Lung (tissue), 12 donors: ENCODE measurements around the gene TSEN34. TPM values are rescaled to one million over a fixed set of nuclear protein-coding genes. Genes with fewer than 3 reads are reported as not detected.

ENCODE experiments used
- ATAC-seq: fragments of 200-7000 bp; cut with Tn5 transposase; one replicate; pipeline ENCODE4 v1.9.1; 2020; ENCODE audit warnings: moderate number of reproducible peaks; ENCODE audit not compliant: insufficient read depth, low FRiP score
- DNase-seq, 3 donors: peaks; one replicate each; pipeline ENCODE4 v3.0.0-alpha.2; 2013 to 2017
- H3K27ac ChIP-seq, 2 donors: one replicate each; pipeline ENCODE4 v1.5.1; 2013; ENCODE audit warnings: mild to moderate bottlenecking in 2 of 2, moderate library complexity in 2 of 2, control low read depth in 1 of 2, inconsistent platforms in 1 of 2, low read depth in 1 of 2, low read length in 1 of 2
- H3K27me3 ChIP-seq, 3 donors: one replicate each; pipeline ENCODE4 v1.5.1; 2013; ENCODE audit warnings: low read length in 2 of 3; ENCODE audit not compliant: control insufficient read depth in 3 of 3, insufficient read depth in 3 of 3
- H3K36me3 ChIP-seq, 4 donors: one replicate each; pipeline ENCODE4 v1.5.1; 2013; ENCODE audit warnings: low read length in 4 of 4, mild to moderate bottlenecking in 1 of 4, moderate library complexity in 1 of 4; ENCODE audit not compliant: control insufficient read depth in 4 of 4, insufficient read depth in 4 of 4
- H3K4me1 ChIP-seq, 5 donors: one replicate each; pipeline ENCODE4 v1.5.1; 2013; ENCODE audit warnings: low read length in 5 of 5, mild to moderate bottlenecking in 2 of 5, moderate library complexity in 1 of 5; ENCODE audit not compliant: control insufficient read depth in 5 of 5, insufficient read depth in 5 of 5
- H3K4me3 ChIP-seq: one replicate; pipeline ENCODE4 v1.5.1; 2013; ENCODE audit warnings: mild to moderate bottlenecking, control low read depth, moderate library complexity
- H3K9ac ChIP-seq, 2 donors: one replicate each; pipeline ENCODE4 v1.5.1; 2013; ENCODE audit warnings: low read length in 2 of 2, control low read depth in 1 of 2; ENCODE audit not compliant: insufficient read depth in 1 of 2
- H3K9me3 ChIP-seq, 4 donors: one replicate each; pipeline ENCODE4 v1.5.1; 2013; ENCODE audit warnings: low read length in 3 of 4, mild to moderate bottlenecking in 1 of 4, moderate library complexity in 1 of 4; ENCODE audit not compliant: control insufficient read depth in 4 of 4, insufficient read depth in 3 of 4
- WGBS, 2 donors: extraction: QIAGEN DNeasy Blood & Tissue Kit; methylation state at CpG; one replicate each; pipeline ENCODE4 v1.1.7; 2013; 5-methylcytosine and 5-hydroxymethylcytosine counted together
- polyA plus RNA-seq, 2 donors: library from polyadenylated mRNA; stranded (reverse); fragments of 200-250 nt; gene quantifications; one replicate each; pipeline ENCODE4 v1.2.1, GENCODE V29; 2013
- total RNA-seq, 2 donors: library from RNA; depleted of rRNA in 1 of 2; stranded (reverse); fragments of >200 nt in 1 of 2; gene quantifications; one replicate each; pipeline ENCODE4 v1.2.1, GENCODE V29; 2014 to 2021
- TF ChIP-seq, protein P1 (sequence below): IDR thresholded peaks from 2 replicates; pipeline ENCODE4 v1.5.1; 2012; ENCODE audit warnings: mild to moderate bottlenecking; ENCODE audit errors: control extremely low read depth, extremely low read depth
- donor health status: control.
- donor health status: control.
- donor health status: Bipolar disorder and iron deficiency.
- donor health status: healthy.
- donor health status: DM: yes; HTN: yes; CAD: no.

TSEN34 gene
- total and polyA plus RNA-seq, 4 donors, result 38.0 to 102 (median 55.2) TPM

DNA sequence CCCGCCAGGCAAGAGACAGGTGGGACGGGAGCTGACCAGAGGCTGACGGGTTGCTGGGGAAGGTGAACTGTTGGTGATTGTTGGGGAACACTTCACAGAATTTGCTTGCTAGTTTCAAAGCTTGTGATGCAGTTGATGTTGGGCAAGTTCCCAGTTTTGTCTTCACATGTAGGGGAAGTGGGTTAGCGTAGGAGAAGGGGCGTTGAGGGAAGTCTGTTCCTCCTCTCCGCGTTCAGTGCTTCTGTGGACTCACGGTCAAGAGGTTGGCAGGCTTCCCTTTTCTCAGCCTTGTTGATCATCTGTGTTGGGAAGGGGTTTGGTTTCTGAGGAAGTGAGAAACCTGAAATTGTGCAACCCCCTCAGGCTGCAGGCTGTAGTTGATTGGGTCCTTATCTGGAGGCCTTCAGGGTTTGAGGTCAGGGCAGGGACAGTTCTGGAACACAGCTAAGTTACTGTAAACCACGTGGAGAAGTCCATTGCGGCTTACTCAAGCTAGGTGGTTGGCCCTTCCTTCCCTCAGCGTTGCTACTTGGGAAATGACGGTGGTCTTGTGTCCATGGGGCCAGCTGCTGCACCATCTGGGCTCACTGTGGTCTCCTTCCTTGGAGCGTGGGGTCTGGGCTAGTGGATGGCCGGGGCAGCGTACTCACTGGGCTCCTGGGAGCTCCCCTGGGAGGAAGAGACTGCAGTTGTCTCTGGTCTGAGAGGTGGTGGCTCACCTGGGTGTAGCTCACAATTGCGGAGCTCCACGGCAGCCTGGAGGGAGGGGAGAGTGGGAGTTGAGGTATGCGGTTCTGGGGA, 17.1 kb downstream of the TSEN34 start:
- Histone ChIP-seq H3K4me1 (peaks cover 8 to 46% (median 27%) of the 10 kb centered on the region in 5 donors), H3K27me3 (no peaks in the 10 kb centered on the region), H3K9me3 (no peaks in the 10 kb centered on the region), H3K9ac (peak overlapping the region in 1 of 2 donors; percentile 56), H3K36me3 (peaks cover 22 to 38% (median 29%) of the 10 kb centered on the region in 4 donors), H3K27ac (peak overlapping the region; percentile 39 to 97), H3K4me3 (no peak overlapping the region)
- DNase-seq (peak; percentile 74 to 93 (median 82)), ATAC-seq (peak; percentile 67)
- TF ChIP-seq, protein P1, sequence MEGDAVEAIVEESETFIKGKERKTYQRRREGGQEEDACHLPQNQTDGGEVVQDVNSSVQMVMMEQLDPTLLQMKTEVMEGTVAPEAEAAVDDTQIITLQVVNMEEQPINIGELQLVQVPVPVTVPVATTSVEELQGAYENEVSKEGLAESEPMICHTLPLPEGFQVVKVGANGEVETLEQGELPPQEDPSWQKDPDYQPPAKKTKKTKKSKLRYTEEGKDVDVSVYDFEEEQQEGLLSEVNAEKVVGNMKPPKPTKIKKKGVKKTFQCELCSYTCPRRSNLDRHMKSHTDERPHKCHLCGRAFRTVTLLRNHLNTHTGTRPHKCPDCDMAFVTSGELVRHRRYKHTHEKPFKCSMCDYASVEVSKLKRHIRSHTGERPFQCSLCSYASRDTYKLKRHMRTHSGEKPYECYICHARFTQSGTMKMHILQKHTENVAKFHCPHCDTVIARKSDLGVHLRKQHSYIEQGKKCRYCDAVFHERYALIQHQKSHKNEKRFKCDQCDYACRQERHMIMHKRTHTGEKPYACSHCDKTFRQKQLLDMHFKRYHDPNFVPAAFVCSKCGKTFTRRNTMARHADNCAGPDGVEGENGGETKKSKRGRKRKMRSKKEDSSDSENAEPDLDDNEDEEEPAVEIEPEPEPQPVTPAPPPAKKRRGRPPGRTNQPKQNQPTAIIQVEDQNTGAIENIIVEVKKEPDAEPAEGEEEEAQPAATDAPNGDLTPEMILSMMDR, result no peak
- 29 to 39% methylated on average over 18 of the region's 18 CpGs for WGBS, 2 donors

- H3K4me3 ChIP-seq, result no peak overlapping the region
- H3K36me3 ChIP-seq, result peaks cover 16 to 35% (median 25%) of the 10 kb centered on the region in 4 donors
These were observed 17.6 kb downstream of the TSEN34 start for GRCh38 chr19:54208784-54209057.

DNA sequence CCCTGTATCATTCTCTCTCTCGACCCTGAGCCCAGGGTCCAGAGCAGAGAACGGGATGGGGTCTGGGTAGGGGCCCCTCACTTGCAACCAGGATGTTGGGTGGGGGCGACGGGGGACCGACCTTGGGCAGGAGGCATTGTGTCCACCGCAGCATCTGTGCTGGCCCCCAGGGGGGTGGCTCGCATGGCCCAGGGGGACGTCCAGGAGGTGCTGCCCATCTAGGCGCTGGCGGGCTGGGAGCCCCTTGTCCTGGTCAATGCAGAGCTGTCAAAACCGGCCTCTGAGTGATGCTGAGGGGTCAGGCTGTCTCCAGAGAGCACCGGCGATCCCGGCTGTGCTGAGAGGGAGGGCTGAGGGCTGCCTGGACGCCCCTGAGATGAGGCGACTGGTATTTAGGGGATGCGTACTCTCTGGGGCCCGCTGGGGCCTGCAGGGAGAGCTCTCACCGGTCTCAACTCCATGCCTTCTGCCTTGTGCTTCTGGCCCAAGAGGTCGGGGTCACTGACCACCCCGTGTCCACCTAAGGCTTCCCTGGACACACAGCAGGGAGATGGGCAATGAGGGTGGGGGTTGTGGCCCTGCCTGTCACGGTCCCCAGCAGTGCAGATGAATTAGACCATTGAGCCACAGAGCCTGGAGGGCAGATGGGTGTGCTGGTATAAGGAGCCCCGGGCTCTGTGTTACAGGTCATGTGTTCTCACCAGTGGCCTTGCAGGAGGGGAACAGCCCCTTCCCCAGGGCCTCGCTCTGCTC, 18.1 kb downstream of the TSEN34 start:
- peaks cover 3 to 42% (median 23%) of the 10 kb centered on the region in 5 donors for H3K4me1 ChIP-seq
- no peaks in the 10 kb centered on the region for H3K27me3 ChIP-seq
- peak overlapping the region; percentile 67 to 97 for H3K27ac ChIP-seq
- TF ChIP-seq, protein P1, result no peak
- no peak overlapping the region for H3K4me3 ChIP-seq
- WGBS, 2 donors, result 59 to 65% methylated on average over 24 of the region's 24 CpGs
- DNase-seq, result peak in 1 of 3 donors; percentile 33
- peaks cover 15 to 32% (median 23%) of the 10 kb centered on the region in 4 donors for H3K36me3 ChIP-seq
- no peaks in the 10 kb centered on the region for H3K9me3 ChIP-seq
- peak overlapping the region in 1 of 2 donors; percentile 43 for H3K9ac ChIP-seq
- no peak for ATAC-seq

More at GRCh38 chr19:54208784-54209057, 17.6 kb downstream of the TSEN34 start:
- WGBS, 2 donors, result 77 to 80% methylated on average over 8 of the region's 8 CpGs
- Histone ChIP-seq H3K27ac (peak overlapping the region; percentile 39 to 97), H3K9ac (peak overlapping the region in 1 of 2 donors; percentile 56), H3K27me3 (no peaks in the 10 kb centered on the region), H3K9me3 (no peaks in the 10 kb centered on the region), H3K4me1 (peaks cover 4 to 42% (median 23%) of the 10 kb centered on the region in 5 donors)
- ATAC-seq, result no peak
- no peak for DNase-seq
- TF ChIP-seq, protein P1, result no peak
